HG03066 (cell line): ENCODE results near the gene THAP5.
A peak's percentile ranks its signal among the peaks of the same experiment; 100 is the strongest.
"Not testable (repeated sequence)": the region's sequence is repeated elsewhere in the genome, so short reads cannot be mapped to it uniquely, and the experiment has no call there.

Experiments
- ATAC-seq: cut with Tn5 transposase; IDR thresholded peaks from one replicate; pipeline ENCODE4 v1.9.1; 2021; ENCODE audit warnings: low read depth; ENCODE audit not compliant: unreplicated experiment

The THAP5 gene

GRCh38 chr7:108585843-108586242 is 16.3 kb upstream of the THAP5 start:
- no peak for ATAC-seq

- ATAC-seq: no peak
Observed at GRCh38 chr7:108584211-108584610, 14.7 kb upstream of the THAP5 start.

GRCh38 chr7:108581655-108582491 is 12.4 kb upstream of the THAP5 start:
- ATAC-seq: no peak

- no peak for ATAC-seq
Observed at GRCh38 chr7:108580298-108580697, 10.8 kb upstream of the THAP5 start.

- ATAC-seq: no peak
Observed at GRCh38 chr7:108578937-108579336, 9.4 kb upstream of the THAP5 start.

GRCh38 chr7:108576116-108576515 is 6.6 kb upstream of the THAP5 start:
- ATAC-seq: no peak

GRCh38 chr7:108575156-108575555 is 5.7 kb upstream of the THAP5 start:
- ATAC-seq: no peak

- no peak for ATAC-seq
Observed at GRCh38 chr7:108572480-108572879, 3.0 kb upstream of the THAP5 start.

- ATAC-seq: peak; percentile 26
Observed at GRCh38 chr7:108570146-108570755, 745 bp upstream of the THAP5 start.

- no peak for ATAC-seq
Observed at GRCh38 chr7:108568801-108569380, 615 bp downstream of the THAP5 start.

- no peak for ATAC-seq
Observed at GRCh38 chr7:108565987-108566386, 3.5 kb downstream of the THAP5 start.

- no peak for ATAC-seq
Observed at GRCh38 chr7:108561047-108561619, 8.4 kb downstream of the THAP5 start.

- ATAC-seq: no peak
Observed at GRCh38 chr7:108559253-108559652, 10.3 kb downstream of the THAP5 start.

GRCh38 chr7:108557617-108558016 is 11.9 kb downstream of the THAP5 start:
- no peak for ATAC-seq

- ATAC-seq: no peak
Observed at GRCh38 chr7:108557191-108557590, 12.3 kb downstream of the THAP5 start.

- ATAC-seq: not testable (repeated sequence)
Observed at GRCh38 chr7:108556665-108557064, 12.8 kb downstream of the THAP5 start.

- not testable (repeated sequence) for ATAC-seq
Observed at GRCh38 chr7:108548141-108548896, 21.2 kb downstream of the THAP5 start.

GRCh38 chr7:108541478-108541877 is 28.0 kb downstream of the THAP5 start:
- ATAC-seq: no peak

- not testable (repeated sequence) for ATAC-seq
Observed at GRCh38 chr7:108538685-108539084, 30.8 kb downstream of the THAP5 start.

GRCh38 chr7:108538236-108538635 is 31.3 kb downstream of the THAP5 start:
- not testable (repeated sequence) for ATAC-seq

- ATAC-seq: no peak
Observed at GRCh38 chr7:108537229-108537628, 32.3 kb downstream of the THAP5 start.
